Chondrocyte (in vitro differentiated cells): ENCODE data around the gene LRMDA. TPM values are rescaled to one million over a fixed set of nuclear protein-coding genes. Genes with fewer than 3 reads are reported as not detected.

ENCODE experiments used
- DNase-seq: peaks from one replicate; pipeline ENCODE4 v3.0.0; 2021; ENCODE audit warnings: mixed read lengths, low spot score
- H3K27ac Mint-ChIP-seq: one replicate; pipeline ENCODE4 v1.8.0; 2021; ENCODE audit warnings: mild to moderate bottlenecking, moderate library complexity, mixed read lengths; ENCODE audit not compliant: unreplicated experiment
- H3K27me3 Mint-ChIP-seq: 2 replicates; pipeline ENCODE4 v1.8.0; 2021; ENCODE audit warnings: low read depth, mixed read lengths
- H3K36me3 Mint-ChIP-seq: 2 replicates; pipeline ENCODE4 v1.8.0; 2021; ENCODE audit warnings: low read depth, mixed read lengths
- H3K4me1 Mint-ChIP-seq: 2 replicates; pipeline ENCODE4 v1.8.0; 2021; ENCODE audit warnings: low read depth, mild to moderate bottlenecking, mixed read lengths
- H3K4me3 Mint-ChIP-seq: one replicate; pipeline ENCODE4 v1.8.0; 2021; ENCODE audit warnings: mild to moderate bottlenecking, moderate library complexity, mixed read lengths; ENCODE audit not compliant: unreplicated experiment
- H3K9me3 Mint-ChIP-seq: 2 replicates; pipeline ENCODE4 v1.8.0; 2021; ENCODE audit warnings: low read depth, mixed read lengths
- CTCF ChIP-seq: fragments of 200-600 bp; sonication (generic); IDR thresholded peaks from 2 replicates; pipeline ENCODE4 v1.5.0; 2021; ENCODE audit warnings: antibody characterized with exemption, mild to moderate bottlenecking, moderate library complexity
- total RNA-seq: library from RNA; stranded (reverse); gene quantifications from 3 replicates; pipeline ENCODE4 v1.2.1, GENCODE V29; 2021

LRMDA gene
- total RNA-seq, 1 donor from 2014 or later, result 2.8 TPM

DNA sequence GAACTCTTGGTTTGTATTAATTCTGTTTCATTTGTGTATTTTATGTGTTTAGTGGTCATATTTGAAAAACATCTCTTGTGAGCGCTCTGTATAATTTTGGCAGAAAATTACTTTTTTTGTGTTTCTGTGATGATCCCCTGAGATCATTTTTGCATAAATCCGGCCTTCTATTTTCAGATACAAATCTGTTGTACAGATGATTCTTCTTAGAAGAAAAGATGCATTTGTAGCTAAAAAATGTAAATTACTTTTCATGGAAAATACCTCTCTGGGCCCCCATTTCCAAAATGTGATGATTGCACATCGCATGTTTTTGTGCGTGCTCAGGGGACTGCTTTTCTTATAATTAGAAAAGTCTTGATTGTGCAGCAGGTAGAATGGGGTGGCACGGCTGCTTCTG is 395.4 kb downstream of the LRMDA start:
- Mint-ChIP-seq H3K27ac (no peak overlapping the region), H3K4me3 (no peak overlapping the region), H3K4me1 (no peaks in the 10 kb centered on the region), H3K9me3 (peaks cover 6% of the 10 kb centered on the region), H3K36me3 (peaks cover 2% of the 10 kb centered on the region), H3K27me3 (peaks cover 17% of the 10 kb centered on the region)
- DNase-seq, result no peak
- no peak for TF ChIP-seq CTCF

DNA sequence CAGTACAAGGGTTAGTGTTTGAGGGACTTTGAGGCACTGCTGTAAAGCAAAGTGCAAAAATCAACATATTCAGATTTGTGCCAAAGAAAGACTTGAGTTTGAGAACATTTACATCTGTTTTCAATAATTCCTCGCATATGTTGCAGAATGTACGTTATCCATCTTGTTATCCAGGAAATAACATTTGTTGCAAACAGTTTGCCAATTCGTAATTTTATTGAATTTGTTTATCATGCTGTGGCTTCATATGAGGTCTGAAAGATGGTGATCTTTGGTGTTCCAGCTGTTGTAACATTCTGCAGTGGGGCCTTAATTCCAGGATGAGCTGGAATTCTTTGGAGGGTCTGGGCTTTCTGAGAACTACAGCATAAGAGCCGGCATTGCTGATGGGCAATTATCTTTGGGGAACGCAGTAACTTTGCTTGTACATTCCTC is 396.2 kb downstream of the LRMDA start:
- no peak for TF ChIP-seq CTCF
- no peak overlapping the region for H3K27ac Mint-ChIP-seq
- H3K27me3 Mint-ChIP-seq, result peaks cover 19% of the 10 kb centered on the region
- peaks cover 2% of the 10 kb centered on the region for H3K36me3 Mint-ChIP-seq
- no peak for DNase-seq
- peaks cover 13% of the 10 kb centered on the region for H3K9me3 Mint-ChIP-seq
- no peaks in the 10 kb centered on the region for H3K4me1 Mint-ChIP-seq
- H3K4me3 Mint-ChIP-seq, result no peak overlapping the region

DNA sequence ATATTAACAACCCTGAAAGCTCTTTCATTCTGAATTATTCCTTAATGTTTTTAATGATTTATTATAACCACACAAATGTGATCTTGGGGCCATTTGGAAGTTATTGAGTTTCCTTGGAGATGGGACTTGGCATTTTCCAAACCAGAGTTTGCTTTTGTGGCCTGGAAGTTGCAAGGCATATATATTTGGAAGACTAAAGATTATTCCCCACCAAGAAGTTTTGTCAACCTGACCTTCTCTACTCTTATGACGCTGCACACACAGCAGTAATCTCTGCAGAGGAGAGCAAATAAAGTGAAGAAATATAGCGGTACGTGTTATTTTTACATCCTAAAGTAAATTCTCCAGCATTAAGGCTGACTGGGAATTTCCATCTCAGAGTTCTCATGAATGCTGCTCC is 397.0 kb downstream of the LRMDA start:
- Mint-ChIP-seq H3K36me3 (peaks cover 2% of the 10 kb centered on the region), H3K27me3 (peaks cover 18% of the 10 kb centered on the region), H3K27ac (no peak overlapping the region), H3K4me1 (no peaks in the 10 kb centered on the region), H3K9me3 (peaks cover 9% of the 10 kb centered on the region), H3K4me3 (no peak overlapping the region)
- DNase-seq, result no peak
- no peak for TF ChIP-seq CTCF

GRCh38 chr10:75836064-75836463 is 404.6 kb downstream of the LRMDA start:
- Mint-ChIP-seq H3K27me3 (peaks cover 35% of the 10 kb centered on the region), H3K36me3 (peaks cover 3% of the 10 kb centered on the region), H3K4me3 (no peak overlapping the region), H3K27ac (no peak overlapping the region), H3K9me3 (peaks cover 11% of the 10 kb centered on the region), H3K4me1 (no peaks in the 10 kb centered on the region)
- no peak for DNase-seq
- TF ChIP-seq CTCF, result no peak

- Mint-ChIP-seq H3K9me3 (peaks cover 1% of the 10 kb centered on the region), H3K27me3 (peaks cover 29% of the 10 kb centered on the region), H3K27ac (no peak overlapping the region), H3K4me1 (no peaks in the 10 kb centered on the region), H3K4me3 (no peak overlapping the region), H3K36me3 (no peaks in the 10 kb centered on the region)
- no peak for DNase-seq
- no peak for TF ChIP-seq CTCF
Measured at GRCh38 chr10:75838486-75838885, 407.1 kb downstream of the LRMDA start.
